ENCODE measurements around the gene PCMT1.

GRCh38 chr6:149717255-149717587 is 32.3 kb upstream of the PCMT1 start:
- no peak for TF ChIP-seq CTCF (IDR thresholded peaks at IDR 0.05)
- no peak for TF ChIP-seq EZH2 (IDR thresholded peaks at IDR 0.05; ENCODE audit: borderline replicate concordance, insufficient read depth, low read depth, low read length, poor library complexity, severe bottlenecking)
